Stimulated activated CD8-positive, alpha-beta memory T cell treated with anti-CD3 and anti-CD28 coated beads, Interleukin-7, amount 100 ng/mL, for 24 hours (primary cell): Measurements from ENCODE around the gene ATP1B3.
"Not testable (repeated sequence)": the region's sequence is repeated elsewhere in the genome, so short reads cannot be mapped to it uniquely, and the experiment has no call there.

Source experiments
- DNase-seq: peaks from one replicate; pipeline ENCODE4 v3.0.0-alpha.2; 2020; ENCODE audit warnings: low read depth

Gene ATP1B3

GRCh38 chr3:141905129-141905528, 28.7 kb downstream of the ATP1B3 start:
- no peak for DNase-seq

- DNase-seq = no peak
These were observed 33.0 kb downstream of the ATP1B3 start for GRCh38 chr3:141909408-141909807.

- DNase-seq = not testable (repeated sequence)
These were observed 33.5 kb downstream of the ATP1B3 start for GRCh38 chr3:141909986-141910385.

GRCh38 chr3:141913150-141913811, 36.8 kb downstream of the ATP1B3 start:
- DNase-seq = no peak

GRCh38 chr3:141914311-141914710, 37.9 kb downstream of the ATP1B3 start:
- DNase-seq = no peak

GRCh38 chr3:141915016-141915415, 38.6 kb downstream of the ATP1B3 start:
- no peak for DNase-seq

- DNase-seq = no peak
These were observed 39.3 kb downstream of the ATP1B3 start for GRCh38 chr3:141915766-141916165.

GRCh38 chr3:141920701-141921100, 44.3 kb downstream of the ATP1B3 start:
- no peak for DNase-seq

- DNase-seq = no peak
These were observed 44.9 kb downstream of the ATP1B3 start for GRCh38 chr3:141921316-141921715.

- DNase-seq = not testable (repeated sequence)
These were observed 49.2 kb downstream of the ATP1B3 start for GRCh38 chr3:141925677-141926076.

GRCh38 chr3:141926929-141927328, 50.5 kb downstream of the ATP1B3 start:
- DNase-seq = no peak

- DNase-seq = no peak
These were observed 52.3 kb downstream of the ATP1B3 start for GRCh38 chr3:141928631-141929270.

GRCh38 chr3:141929341-141929995, 53.0 kb downstream of the ATP1B3 start:
- no peak for DNase-seq

GRCh38 chr3:141930801-141931200, 54.4 kb downstream of the ATP1B3 start:
- no peak for DNase-seq

GRCh38 chr3:141933421-141934300, 57.2 kb downstream of the ATP1B3 start:
- no peak for DNase-seq

- DNase-seq = no peak
These were observed 57.9 kb downstream of the ATP1B3 start for GRCh38 chr3:141934354-141934753.

GRCh38 chr3:141938011-141938500, 61.6 kb downstream of the ATP1B3 start:
- no peak for DNase-seq

GRCh38 chr3:141939759-141940158, 63.3 kb downstream of the ATP1B3 start:
- DNase-seq = no peak

- DNase-seq = peak; percentile 9
These were observed 63.8 kb downstream of the ATP1B3 start for GRCh38 chr3:141940194-141940776.

- DNase-seq = no peak
These were observed 64.7 kb downstream of the ATP1B3 start for GRCh38 chr3:141941093-141941492.

GRCh38 chr3:141942006-141942405, 65.6 kb downstream of the ATP1B3 start:
- DNase-seq = no peak
